GM06990 (cell line): ENCODE data around the gene BTF3.

Source experiments
- DNase-seq: peaks from one replicate; pipeline ENCODE4 v3.0.0-alpha.2; 2011; ENCODE audit not compliant: insufficient read length; ENCODE audit errors: extremely low read depth
- H3K27me3 ChIP-seq: replicated peaks from 2 replicates; pipeline ENCODE4 v1.6.0; 2011; ENCODE audit warnings: low read length; ENCODE audit not compliant: control insufficient read depth, insufficient read depth
- H3K36me3 ChIP-seq: 2 replicates; pipeline ENCODE4 v1.5.1; 2011; ENCODE audit warnings: low read length; ENCODE audit not compliant: control insufficient read depth, insufficient read depth
- H3K4me3 ChIP-seq: replicated peaks from 2 replicates; pipeline ENCODE4 v1.5.1; 2011; ENCODE audit warnings: low read depth, mild to moderate bottlenecking, control low read depth, low read length
- TF ChIP-seq, protein P1 (sequence below): IDR thresholded peaks from 2 replicates; pipeline ENCODE4 v1.5.1; 2011; ENCODE audit warnings: low read length, control low read depth, mild to moderate bottlenecking, inconsistent platforms; ENCODE audit not compliant: insufficient read depth, poor library complexity, severe bottlenecking

Gene BTF3

DNA sequence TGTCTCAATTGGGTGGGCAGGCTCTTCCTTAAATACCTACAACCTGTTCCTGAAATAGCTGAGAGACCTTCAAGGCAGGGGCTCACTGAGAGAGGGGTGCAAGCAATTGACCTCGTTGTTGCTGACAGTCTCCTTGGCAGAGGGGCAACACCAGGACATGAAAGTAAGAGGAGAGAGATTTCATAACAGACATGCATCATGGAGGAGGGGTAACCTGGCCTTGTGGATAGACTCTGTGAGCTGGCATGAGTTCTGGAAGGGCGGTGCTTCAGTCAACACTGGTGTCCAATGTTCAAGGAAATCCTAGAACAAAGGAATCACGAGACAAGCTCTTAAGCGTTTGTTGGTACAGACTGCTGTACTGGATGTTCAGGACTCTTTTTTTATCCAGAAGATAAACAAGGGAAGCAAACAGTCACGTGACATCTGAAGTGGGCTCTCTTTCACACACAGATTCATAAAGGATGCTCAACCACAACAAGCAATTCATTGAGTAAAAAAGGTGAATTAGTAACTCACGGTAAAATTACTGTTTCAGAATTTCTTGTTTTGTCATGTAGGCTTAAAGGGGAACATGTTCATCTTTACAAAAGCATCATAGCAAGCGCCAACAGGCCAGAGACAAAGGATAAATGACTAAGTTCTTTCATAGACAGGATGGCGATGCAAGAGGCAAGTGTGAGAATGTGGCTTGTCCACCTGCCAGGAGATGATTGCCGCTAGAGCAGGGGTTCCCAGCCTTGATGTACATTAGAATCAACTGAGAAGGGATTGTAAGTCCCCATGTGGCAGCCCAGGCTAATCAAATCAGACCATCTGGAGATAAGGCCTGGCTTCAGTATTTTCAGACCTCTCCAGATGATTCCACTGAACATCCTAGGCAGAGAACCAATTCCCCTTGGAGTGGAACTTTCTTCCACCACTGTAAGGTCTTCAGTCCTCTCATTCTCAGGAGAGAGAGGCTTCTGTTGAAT lies 46.5 kb downstream of the BTF3 start:
- no peaks in the 10 kb centered on the region; the same call in none of the 2 replicates for H3K27me3 ChIP-seq
- no peak overlapping the region for H3K4me3 ChIP-seq
- H3K36me3 ChIP-seq, result no peaks in the 10 kb centered on the region
- no peak for DNase-seq
- TF ChIP-seq, protein P1, sequence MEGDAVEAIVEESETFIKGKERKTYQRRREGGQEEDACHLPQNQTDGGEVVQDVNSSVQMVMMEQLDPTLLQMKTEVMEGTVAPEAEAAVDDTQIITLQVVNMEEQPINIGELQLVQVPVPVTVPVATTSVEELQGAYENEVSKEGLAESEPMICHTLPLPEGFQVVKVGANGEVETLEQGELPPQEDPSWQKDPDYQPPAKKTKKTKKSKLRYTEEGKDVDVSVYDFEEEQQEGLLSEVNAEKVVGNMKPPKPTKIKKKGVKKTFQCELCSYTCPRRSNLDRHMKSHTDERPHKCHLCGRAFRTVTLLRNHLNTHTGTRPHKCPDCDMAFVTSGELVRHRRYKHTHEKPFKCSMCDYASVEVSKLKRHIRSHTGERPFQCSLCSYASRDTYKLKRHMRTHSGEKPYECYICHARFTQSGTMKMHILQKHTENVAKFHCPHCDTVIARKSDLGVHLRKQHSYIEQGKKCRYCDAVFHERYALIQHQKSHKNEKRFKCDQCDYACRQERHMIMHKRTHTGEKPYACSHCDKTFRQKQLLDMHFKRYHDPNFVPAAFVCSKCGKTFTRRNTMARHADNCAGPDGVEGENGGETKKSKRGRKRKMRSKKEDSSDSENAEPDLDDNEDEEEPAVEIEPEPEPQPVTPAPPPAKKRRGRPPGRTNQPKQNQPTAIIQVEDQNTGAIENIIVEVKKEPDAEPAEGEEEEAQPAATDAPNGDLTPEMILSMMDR, result no peak

DNA sequence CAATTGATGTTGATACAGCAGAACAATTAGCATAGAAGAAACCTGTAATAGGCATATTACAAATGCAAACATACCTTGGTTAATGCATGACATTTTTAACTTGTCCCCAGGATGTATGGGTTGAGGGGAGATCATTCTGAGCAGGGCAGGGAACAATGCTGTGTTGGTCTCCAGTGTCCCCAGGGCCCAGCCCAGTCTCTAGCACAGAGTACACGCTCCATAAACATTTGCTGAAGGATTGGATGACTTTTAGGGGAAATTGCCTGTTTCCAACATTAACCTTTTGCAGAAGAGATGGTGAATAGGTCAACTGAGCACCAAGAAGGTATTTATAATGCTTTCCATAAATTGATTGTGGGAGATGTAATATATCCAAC lies 47.1 kb downstream of the BTF3 start:
- TF ChIP-seq, protein P1, result no peak
- no peaks in the 10 kb centered on the region for H3K36me3 ChIP-seq
- H3K4me3 ChIP-seq, result no peak overlapping the region
- no peaks in the 10 kb centered on the region; the same call in none of the 2 replicates for H3K27me3 ChIP-seq
- no peak for DNase-seq

DNA sequence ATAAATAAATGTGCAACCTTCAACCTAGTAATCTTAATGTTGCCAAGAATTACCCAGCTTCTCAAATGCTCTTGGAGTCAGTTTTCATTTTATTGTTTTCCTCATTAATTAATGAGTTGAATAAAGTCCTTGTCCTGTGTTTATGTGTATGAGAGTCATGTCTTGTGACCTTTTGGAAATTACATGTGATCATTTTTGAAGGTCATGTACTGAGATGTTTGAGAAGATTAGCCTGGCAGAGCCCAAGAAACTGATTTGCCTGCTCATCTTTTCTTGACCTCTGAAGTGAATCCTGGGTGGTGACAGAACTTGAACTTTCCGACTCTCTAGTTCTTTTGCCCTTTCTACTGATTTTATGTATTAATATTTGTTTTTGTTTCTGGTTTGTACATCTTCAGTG lies 51.8 kb downstream of the BTF3 start:
- TF ChIP-seq, protein P1, result no peak
- no peak overlapping the region for H3K4me3 ChIP-seq
- no peak for DNase-seq
- no peaks in the 10 kb centered on the region for H3K27me3 ChIP-seq
- H3K36me3 ChIP-seq, result no peaks in the 10 kb centered on the region

DNA sequence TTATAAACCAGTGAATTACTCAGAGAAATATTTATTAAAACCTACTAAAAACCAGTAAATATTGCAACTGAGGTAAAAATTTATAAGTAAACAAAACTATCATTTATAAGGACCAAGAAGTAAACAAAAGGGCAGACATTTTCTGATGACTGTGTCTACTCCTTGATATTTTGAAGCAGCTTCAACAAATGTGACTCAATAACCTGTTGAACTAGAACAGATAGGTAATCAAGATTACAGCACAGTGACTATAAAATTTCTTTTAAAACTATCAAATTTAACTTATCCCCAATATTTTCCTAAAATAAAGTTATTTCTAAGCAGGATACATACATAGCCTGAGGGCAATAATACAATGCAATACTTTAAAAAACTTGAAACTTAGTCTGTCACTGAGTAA lies 54.4 kb downstream of the BTF3 start:
- TF ChIP-seq, protein P1, result no peak
- Histone ChIP-seq H3K4me3 (no peak overlapping the region), H3K27me3 (no peaks in the 10 kb centered on the region), H3K36me3 (no peaks in the 10 kb centered on the region)
- DNase-seq, result no peak
